Measurements from ENCODE around the gene STAMBP.

- TF ChIP-seq CTCF (IDR thresholded peaks at IDR 0.05; ENCODE audit: insufficient read depth, low read length, poor library complexity, severe bottlenecking) (no peak), EZH2phosphoT487 (conservative IDR thresholded peaks at IDR 0.05; ENCODE audit: low read length) (no peak)
Observed at GRCh38 chr2:73842739-73843019, 13.9 kb downstream of the STAMBP start.

All from SU-DHL-6 (cell line).